NOMO-1 treated with dmso at 0.1 percent for 144 hours (cell line): Measurements from ENCODE around the gene CALN1.
A peak's percentile ranks its signal among the peaks of the same experiment; 100 is the strongest.

Source experiments
- DNase-seq: peaks from one replicate; lab custom pipeline; 2025; ENCODE audit not compliant: unreplicated experiment; lab: John Stamatoyannopoulos, UW

CALN1 gene

DNA sequence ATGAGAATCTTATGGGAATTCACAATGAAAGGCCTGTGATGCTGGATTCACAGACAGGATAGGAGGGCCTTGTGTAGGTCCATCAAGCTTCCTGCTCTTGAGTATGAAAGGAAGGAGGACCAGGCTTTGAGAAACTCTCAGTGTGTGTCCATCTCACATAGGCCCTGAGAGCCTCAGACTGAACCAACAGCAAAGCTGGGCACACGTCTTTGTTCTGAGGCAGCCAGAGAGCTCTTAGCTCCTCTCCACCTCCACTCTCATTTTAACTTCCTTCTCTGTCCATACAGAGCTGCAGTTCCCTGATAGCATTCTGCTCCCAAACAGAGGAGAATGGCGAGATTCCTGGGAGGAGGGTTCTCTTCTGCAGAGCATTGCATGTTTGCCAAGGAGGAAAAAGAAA is 515.6 kb downstream of the CALN1 start:
- no peak for DNase-seq

DNA sequence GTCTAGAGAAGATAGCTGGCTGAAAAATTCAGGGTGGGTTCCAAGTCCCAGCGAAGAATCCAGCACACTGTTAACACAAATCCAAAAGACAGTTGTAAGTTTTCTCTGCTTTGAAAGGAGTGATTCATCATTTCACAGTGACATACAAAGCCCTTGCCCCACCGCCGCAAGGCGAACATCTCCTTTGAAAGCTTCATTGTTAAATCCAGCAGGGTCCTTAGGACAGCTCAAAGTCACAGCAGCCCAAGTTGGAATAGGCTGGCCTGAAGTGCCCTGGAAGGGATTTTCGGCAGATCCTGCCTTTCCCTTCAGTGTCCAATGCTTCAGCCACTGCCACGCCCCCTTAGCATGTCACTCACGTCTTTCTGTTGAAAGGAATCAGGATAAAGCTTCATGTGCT is 526.1 kb downstream of the CALN1 start:
- DNase-seq = no peak

DNA sequence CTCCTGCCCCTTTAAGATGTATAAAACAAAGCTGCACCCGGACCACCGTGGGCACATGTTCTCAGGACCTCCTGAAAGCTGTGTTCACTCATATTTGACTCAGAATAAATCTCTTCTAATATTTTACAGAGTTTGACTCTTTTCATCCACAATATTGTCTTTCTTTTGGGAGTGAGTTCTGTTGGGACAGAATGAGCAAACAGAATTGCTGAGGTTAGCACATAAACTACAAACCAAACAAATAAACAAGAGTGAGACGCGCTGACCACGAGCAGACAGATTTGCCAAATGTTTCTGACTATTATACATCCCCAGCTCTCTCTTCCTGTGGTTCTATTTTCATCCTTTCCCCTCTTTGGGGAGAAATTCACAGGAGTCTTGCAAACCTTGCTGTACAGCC is 526.7 kb downstream of the CALN1 start:
- DNase-seq = no peak

DNA sequence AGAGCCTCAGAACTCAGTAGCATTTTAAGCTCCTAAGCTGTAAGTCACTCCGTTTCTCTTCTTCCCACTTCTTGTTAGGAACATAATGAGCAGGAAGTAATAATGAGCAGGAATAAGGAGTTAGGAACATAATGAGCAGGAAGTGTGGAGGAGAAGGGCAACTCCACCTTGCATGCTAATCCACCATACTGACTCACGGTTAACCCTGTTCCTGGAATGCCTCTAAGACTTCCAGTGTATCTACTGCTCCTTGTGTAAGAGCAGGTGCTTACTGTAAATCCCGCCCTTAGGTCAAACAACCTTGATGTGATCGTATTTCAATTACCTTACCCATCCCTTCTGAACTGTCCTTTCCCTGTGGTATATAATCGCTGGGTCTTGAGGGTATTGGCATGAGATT is 528.7 kb downstream of the CALN1 start:
- DNase-seq = no peak

DNA sequence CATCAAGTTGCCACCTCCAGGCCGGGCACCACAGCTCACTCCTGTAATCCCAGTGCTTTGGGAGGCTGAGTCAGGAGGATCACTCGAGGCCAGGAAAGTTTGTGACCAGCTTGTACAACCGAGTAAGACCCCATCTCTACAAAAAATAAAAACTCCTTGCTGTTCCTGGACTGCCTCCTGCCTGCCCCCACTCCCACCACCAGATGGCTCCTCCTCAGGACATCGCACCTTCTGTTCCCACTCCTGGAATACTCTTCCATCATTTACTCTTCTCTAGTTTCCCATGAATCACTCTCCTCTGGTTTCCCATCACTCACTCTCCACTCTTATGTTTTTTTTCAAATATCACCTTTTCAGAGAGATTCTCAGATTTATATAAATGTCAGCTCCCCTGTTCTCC is 540.7 kb downstream of the CALN1 start:
- no peak for DNase-seq

DNA sequence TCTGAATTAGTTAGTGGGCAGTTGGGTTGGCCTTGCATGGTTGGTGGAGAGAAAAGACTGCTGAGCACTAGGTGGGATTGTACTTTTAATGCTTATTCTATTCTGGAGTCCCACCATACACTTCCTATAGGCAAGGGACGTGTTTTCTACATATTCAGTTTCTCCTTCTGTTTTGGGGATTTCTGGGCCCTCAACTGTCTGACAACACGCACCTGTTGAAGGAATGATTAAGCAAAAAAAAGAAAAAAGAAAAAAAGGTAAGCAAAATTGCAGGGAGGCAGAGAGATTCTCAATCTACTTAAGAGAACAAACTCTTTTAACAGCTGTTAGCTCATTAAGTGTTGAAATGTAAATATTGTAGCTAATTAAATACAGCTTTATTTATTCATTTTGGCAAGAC is 541.3 kb downstream of the CALN1 start:
- no peak for DNase-seq

DNA sequence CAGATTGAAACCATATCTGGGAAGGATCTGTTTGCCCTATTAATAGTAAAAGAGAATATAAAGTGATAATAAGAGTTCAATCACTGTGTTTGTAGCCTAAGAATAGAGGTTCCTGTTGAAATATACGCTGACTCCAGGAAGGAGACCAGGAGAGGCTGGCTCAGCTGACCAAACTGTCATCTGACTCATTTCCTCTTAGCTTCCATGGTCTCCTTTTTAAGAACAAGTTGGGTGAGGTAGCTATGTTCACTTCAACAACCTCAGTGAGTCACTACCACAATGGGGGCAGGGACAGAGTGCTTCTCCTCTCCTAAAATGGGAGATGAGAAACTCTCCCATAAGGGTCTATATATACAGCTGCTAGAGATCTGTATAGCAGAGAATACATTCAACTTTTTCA is 543.3 kb downstream of the CALN1 start:
- peak; percentile 25 for DNase-seq

DNA sequence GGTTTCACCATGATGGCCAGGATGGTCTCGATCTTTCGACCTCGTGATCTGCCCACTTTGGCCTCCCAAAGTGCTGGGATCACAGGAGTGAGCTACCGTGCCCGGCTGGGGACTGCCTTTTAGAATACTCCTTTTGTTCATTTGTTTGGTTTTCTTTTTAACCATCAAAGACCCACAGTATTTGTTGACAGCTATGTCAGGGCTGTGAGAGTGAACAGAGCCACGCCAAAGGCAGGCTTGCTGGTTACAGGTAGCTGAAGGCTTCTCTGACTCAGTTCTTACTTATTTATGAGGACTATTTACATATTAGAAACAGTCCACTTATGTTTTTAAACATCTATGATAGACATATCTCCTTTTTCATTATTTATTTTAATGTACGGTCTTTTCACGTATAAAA is 544.5 kb downstream of the CALN1 start:
- no peak for DNase-seq

DNA sequence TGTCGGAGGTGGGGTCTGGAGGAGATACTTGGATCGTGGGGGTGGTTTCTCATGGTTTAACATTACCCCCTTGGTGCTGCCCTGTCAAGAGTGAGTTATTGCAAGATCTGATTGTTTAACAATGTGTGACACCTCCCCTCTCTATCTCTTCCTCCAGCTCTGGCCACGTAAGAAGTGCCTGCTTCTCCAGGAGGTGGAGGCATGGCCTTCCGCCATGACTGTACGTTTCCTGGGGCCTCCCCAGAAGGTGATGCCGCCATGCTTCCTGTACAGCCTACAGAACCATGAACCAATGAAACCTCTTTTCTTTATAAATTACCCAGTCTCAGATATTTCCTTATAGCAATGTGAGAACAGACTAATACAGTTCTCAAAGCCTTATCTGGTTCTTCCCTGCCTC is 547.0 kb downstream of the CALN1 start:
- no peak for DNase-seq

DNA sequence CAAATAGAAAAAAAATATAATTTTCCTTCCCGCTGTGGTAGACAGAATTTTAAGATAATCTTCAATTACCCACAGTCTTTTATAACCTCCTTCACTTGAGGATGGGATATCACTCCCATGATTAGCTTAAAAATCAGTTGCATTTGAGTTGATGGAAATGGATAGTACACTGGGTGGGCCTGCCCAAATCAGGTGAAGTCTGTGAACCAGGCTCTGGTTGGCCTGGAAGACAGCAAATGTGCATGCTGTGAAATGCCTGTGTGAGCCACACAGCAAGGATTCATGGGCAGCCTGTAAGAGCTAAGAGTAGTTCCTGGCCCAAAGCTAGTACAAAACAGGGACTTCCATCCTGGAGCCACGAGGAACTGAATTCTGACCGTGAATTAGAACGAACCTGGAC is 548.0 kb downstream of the CALN1 start:
- no peak for DNase-seq

DNA sequence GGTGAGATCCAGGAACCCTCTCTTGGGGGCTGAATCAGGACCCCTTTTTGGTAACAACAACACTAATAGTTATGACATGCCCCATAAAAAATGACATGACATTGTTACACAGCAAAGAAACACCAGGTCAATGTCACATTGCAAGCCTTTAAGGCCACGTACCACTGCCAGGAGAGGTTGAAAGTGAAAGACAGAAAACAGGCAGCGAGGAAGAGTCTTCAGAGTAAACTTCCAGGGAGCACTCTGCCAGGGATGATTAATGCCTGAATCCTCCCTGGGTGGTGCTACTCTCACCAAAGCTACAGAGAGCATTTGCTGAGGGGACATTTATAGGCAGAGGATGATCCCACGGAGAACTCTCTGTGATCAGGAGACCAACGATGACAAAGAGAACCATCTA is 551.6 kb downstream of the CALN1 start:
- DNase-seq = no peak

DNA sequence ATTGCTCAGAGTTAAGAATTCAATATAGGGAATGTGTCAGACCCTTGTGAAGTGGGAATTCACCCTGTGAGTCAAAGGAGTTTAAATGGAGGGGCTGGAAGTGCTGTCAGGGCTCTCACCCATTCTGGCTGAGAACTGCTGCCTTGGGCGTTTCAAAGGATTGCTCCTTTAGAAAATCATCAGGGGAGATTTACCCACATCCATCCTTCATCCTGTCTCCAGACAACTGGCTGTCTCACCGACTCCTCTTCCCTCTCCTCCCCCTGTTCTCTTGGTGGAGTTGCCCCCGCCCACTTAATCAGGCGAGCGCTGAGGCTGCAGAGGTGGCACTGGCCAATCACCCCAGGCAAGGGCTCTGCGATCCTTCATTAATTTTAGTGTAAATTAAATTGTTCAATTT is 554.8 kb downstream of the CALN1 start:
- DNase-seq = no peak

DNA sequence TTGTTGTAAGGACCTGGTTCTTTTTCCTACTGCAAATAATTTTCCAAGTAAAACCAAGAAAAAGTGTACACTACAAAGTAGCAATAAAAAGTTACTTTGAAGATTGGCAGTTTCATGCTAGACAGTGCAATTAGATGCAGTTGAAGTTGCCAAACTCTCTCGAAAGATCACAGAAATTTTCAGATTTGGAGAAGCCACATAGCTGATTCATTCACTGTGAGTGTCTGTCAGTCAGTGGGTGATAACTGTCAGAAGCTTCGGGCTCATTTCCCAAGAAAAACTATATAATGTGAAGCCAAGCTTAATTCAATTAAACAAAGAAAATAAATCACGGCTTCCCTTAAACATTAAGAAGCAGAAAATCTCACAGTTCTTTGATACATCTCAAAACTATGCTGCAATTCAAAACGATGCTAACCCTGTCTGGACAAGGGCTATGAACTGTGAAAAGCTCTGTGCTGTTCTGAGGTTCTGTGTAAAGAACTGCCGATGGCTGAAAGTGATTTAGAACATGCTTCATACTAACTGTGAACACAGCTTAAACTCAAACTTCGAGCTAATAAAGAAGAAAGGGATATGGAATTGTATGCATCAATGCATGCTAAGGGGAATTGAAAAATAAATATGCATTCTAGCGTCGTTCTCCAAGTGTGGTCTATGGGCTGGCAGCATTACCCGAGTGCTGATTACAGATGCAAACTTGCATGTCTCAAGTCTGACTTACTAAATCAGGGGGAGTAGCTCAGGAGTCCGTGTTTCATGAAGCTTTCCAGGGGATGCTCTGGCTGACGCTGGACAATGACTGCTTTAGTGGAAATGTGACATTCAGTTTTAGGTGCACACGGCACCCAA is 557.4 kb downstream of the CALN1 start:
- no peak for DNase-seq

DNA sequence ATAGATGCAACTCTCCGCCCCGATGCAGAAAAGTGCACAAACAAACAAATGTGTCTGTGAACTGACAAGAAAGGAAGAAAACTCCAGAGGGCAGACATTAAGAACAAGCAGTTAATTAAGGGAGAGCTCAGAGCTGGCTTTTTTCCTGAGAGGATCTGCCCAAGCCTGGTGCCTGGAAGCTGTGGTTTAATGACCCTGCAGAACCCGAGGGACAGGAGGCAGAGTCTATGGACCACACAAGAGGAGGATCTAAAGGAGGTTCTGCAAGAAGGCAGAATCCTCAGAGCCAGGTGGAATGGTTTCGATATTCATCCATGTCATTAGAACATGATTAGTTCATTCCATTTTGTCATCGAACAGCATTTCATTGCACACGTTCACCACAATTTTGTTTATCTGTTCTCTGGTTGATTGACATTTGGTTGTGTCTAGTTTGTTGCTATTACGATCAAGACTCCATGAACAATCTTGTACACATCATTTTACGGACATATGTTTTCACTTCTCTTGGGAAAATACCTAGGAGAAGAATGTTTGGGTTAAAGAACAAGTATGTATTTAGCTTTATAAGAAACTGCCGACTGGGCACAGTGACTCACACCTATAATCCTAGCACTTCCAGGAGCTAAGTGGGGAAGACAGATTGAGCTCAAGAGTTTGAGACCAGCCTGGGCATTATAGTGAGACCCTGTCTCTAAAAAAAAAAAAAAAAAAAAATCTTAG is 560.2 kb downstream of the CALN1 start:
- no peak for DNase-seq

DNA sequence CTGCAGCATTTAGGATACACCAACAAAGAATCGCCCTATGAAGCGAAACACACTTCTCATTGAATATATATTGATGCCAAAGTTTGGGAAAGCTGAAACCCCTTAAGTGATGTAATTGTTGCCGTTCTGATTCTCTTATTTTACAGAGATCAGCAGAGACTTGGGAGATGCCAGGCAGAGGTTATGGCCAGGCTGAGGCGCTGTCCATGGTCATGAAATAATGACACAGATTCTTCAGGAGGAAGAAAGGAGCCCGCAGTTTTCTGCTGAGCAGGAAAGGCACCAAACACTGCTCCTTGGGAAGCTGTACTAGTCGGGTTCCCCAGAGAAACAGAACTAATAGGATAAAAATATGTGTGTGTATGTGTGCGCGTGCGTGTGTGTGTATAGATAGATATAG is 566.0 kb downstream of the CALN1 start:
- no peak for DNase-seq

DNA sequence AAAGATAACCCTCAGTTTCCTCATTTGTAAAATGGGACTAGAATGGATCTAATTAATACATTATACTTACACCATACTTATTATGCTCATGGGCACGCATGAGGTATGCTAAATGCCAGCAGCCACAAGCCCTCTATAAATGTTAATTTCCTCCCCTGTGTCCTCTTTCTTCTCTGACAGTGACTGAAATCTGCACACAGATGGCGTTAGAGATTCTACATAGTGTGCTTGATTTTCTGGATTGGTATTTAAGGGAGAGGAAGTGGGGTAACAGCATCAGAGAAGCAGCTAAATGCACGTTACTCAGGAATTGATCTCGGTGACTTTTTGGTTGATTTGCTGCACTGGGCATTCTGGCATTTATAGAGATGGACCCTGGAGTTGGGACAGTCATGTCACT is 568.5 kb downstream of the CALN1 start:
- DNase-seq = no peak

DNA sequence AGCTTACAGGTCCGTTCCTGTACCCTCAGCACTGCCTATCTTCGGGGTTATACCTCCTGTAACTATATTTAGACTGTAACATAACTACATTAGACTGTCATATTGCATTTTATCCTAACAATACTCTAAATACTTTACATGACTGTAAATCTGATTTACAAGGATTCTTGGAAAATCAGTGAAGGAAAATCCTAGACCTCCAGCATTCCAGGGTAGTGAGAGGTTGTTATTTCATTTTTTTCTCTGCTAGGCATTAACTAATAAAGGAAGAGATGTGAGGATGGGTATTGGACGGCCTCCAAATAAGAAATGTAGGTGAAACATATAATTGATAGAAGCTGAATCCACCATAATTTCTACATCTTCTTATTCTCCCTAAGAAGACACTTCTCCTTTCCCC is 569.4 kb downstream of the CALN1 start:
- no peak for DNase-seq

DNA sequence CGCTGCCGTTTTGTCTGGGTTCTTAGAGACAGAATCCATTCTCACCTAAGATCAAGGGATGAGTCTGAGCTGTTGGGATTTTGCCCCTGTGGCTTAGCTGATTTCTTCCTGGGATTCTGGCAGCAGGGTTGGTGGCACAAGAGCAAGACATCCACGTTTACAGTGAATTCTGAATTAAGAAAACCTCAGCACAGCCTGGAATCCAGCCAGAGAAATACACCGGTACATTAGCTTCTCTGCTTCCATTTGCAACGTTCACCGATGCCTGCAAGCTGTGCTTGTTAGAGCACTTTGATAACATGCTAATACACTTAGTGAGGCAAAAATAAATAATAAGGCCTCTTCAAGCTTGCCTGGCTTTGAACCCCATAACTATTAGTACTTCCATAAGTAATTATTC is 569.8 kb downstream of the CALN1 start:
- DNase-seq = no peak

DNA sequence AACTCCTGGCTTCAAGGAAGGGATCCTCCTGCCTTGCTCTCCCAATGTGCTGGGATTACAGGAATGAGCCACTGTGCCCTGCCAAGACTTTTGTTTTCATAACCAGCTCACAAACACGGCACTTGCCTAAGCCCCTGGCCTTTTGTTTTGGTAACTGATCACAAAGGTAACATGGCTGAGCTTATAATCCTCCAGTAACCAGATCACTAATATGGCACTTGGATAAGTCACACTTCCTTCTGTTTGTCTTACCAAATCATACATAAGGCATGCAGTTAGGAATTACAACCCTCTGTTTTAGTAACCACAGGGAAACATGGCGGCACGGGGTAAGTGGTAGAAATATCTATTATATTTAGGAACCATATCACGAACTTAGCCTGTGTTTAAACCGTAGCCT is 577.1 kb downstream of the CALN1 start:
- no peak for DNase-seq

DNA sequence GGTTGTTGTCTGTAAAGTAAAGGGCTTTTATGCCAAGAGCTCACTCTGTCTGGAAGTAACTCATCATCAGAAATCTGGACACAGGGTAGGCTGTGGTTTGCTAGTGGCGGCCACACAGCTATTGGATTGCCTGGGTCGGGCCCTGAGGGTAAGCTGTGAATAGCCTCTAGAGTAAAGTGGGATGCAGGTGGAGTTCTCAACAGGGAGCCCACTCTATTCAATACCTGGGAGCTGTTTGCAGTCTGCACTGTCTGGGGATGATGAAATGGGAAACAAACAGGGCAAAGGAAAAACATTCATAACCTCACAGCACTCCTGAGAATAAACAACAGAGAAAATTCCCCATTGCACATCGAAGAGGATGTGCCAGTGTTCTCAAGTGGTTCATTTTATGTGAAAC is 582.6 kb downstream of the CALN1 start:
- no peak for DNase-seq

DNA sequence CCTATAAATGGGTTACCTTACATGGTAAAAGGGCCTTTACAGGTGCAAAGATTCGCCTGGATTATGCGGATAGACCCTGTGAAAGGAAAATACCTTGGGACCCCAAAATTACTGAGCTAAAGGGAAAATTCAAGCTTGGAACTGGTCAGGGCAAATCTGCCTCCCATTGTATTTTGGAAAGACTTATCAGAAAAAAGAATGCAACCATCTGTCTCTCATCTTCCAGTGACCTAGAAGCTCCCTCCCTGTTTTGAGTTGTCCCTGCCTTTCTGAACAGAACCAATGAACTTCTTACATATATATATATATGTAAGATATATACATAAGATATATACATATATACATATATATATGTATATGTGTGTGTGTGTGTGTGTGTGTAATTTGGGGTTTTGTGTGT is 583.8 kb downstream of the CALN1 start:
- DNase-seq = no peak

DNA sequence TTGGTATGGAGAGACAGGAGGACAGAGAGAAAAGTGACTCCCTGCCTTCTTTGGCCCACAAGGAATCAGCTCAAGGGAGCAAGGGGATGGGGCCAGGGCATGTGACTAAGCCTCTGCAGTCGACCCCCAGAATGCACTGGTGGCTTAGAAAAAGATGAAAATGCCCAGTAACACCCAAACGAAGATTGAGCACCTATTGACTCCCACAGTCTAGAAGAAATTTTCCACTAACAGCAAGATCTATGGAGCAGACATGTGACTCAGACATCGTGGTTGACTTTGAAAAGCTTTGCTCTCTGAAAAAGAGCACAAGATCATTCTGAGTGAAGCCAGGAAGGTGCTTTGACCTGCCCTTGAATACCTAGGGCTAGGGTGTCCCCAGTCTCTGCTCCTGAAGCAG is 586.0 kb downstream of the CALN1 start:
- DNase-seq = no peak
